HepG2 (cell line): Measurements from ENCODE around the gene ZNF217. TPM values are rescaled to one million over a fixed set of nuclear protein-coding genes. Genes with fewer than 3 reads are reported as not detected.

Experiments used
- ATF1 ChIP-seq: IDR thresholded peaks from 2 replicates; pipeline ENCODE4 v1.6.1; 2016; ENCODE audit warnings: mild to moderate bottlenecking, control low read depth
- ERF ChIP-seq: IDR thresholded peaks from 2 replicates; pipeline ENCODE4 v1.6.1; 2018; ENCODE audit warnings: missing biosample characterization, missing genetic modification reagents
- FOXK2 ChIP-seq: fragments of 450-650 bp; IDR thresholded peaks from 2 replicates; pipeline ENCODE4 v1.6.1; 2016
- GATAD2A ChIP-seq: IDR thresholded peaks from 2 replicates; pipeline ENCODE4 v1.6.1; 2016
- HES4 ChIP-seq: sonication (generic); formaldehyde crosslinking; IDR thresholded peaks from 2 replicates; pipeline ENCODE4 v1.9.0; 2021; ENCODE audit warnings: mild to moderate bottlenecking, missing genetic modification reagents, borderline replicate concordance
- HNF4A ChIP-seq: sonication (generic); formaldehyde crosslinking; IDR thresholded peaks from 2 replicates; pipeline ENCODE4 v1.4.0; 2020; ENCODE audit warnings: missing genetic modification reagents
- HNRNPLL ChIP-seq: fragments of 200-400 bp; formaldehyde crosslinking; IDR thresholded peaks from 2 replicates; pipeline ENCODE4 v1.6.1; 2017; ENCODE audit warnings: mild to moderate bottlenecking, low read depth, low read length; ENCODE audit not compliant: poor library complexity, severe bottlenecking
- MED13 ChIP-seq: sonication (generic); formaldehyde crosslinking; IDR thresholded peaks from 2 replicates; pipeline ENCODE4 v1.5.0; 2020; ENCODE audit warnings: missing genetic modification reagents
- MED8 ChIP-seq: sonication (generic); formaldehyde crosslinking; IDR thresholded peaks from 2 replicates; pipeline ENCODE4 v1.8.1; 2023; ENCODE audit warnings: mild to moderate bottlenecking, missing genetic modification reagents; ENCODE audit not compliant: insufficient replicate concordance
- NCOA5 ChIP-seq: sonication (generic); formaldehyde crosslinking; IDR thresholded peaks from 2 replicates; pipeline ENCODE4 v1.4.0; 2020; ENCODE audit warnings: missing genetic modification reagents
- NR3C1 ChIP-seq: sonication (generic); formaldehyde crosslinking; IDR thresholded peaks from 2 replicates; pipeline ENCODE4 v1.4.0; 2020; ENCODE audit warnings: missing genetic modification reagents
- PAF1 ChIP-seq: IDR thresholded peaks from 2 replicates; pipeline ENCODE4 v1.6.1; 2016; ENCODE audit warnings: missing genetic modification reagents, missing compliant biosample characterization
- RXRA ChIP-seq: sonication (generic); formaldehyde crosslinking; IDR thresholded peaks from 2 replicates; pipeline ENCODE4 v1.5.1; 2020; ENCODE audit warnings: missing genetic modification reagents
- TMF1 ChIP-seq: sonication (generic); formaldehyde crosslinking; IDR thresholded peaks from 2 replicates; pipeline ENCODE4 v1.8.1; 2022; ENCODE audit warnings: low read depth, missing genetic modification reagents
- ZBTB8A ChIP-seq: sonication (generic); formaldehyde crosslinking; IDR thresholded peaks from 2 replicates; pipeline ENCODE4 v1.4.0; 2020; ENCODE audit warnings: mild to moderate bottlenecking, low read depth, missing genetic modification reagents, borderline replicate concordance
- ZNF224 ChIP-seq: sonication (generic); formaldehyde crosslinking; IDR thresholded peaks from 2 replicates; pipeline ENCODE4 v1.5.0; 2020; ENCODE audit warnings: mild to moderate bottlenecking, missing genetic modification reagents
- ZNF317 ChIP-seq: sonication (generic); formaldehyde crosslinking; IDR thresholded peaks from 2 replicates; pipeline ENCODE4 v1.5.0; 2020; ENCODE audit warnings: mild to moderate bottlenecking, missing genetic modification reagents
- ZNF670 ChIP-seq: sonication (generic); formaldehyde crosslinking; IDR thresholded peaks from 2 replicates; pipeline ENCODE4 v1.8.0; 2022; ENCODE audit warnings: mild to moderate bottlenecking, missing genetic modification reagents, borderline replicate concordance
- ZNF816 ChIP-seq: sonication (generic); formaldehyde crosslinking; IDR thresholded peaks from 2 replicates; pipeline ENCODE4 v1.8.0; 2022; ENCODE audit warnings: missing genetic modification reagents, mild to moderate bottlenecking, borderline replicate concordance
- ZNF839 ChIP-seq: sonication (generic); formaldehyde crosslinking; IDR thresholded peaks from 2 replicates; pipeline ENCODE4 v1.4.0; 2020; ENCODE audit warnings: missing genetic modification reagents, mild to moderate bottlenecking, borderline replicate concordance
- polyA plus RNA-seq, 8 experiments: library from polyadenylated mRNA; depleted of rRNA in 3 of 8; stranded (reverse) in 7 of 8; unstranded in 1 of 8; fragments of >200 nt; fragmentation: Illumina TruSeq in 4 of 8; extraction: Trizol in 4 of 8; gene quantifications; 2 replicates each; pipeline versions ENCODE4 v1.2.1 to v1.2.3, GENCODE V29; 2011 to 2016; ENCODE audit warnings: low read depth in 4 of 8, missing spikeins in 1 of 8, mixed read lengths in 1 of 8; ENCODE audit not compliant: insufficient read depth in 1 of 8
- total RNA-seq, 5 experiments: library from RNA; depleted of rRNA; stranded (reverse); fragments of >200 nt; fragmentation: Illumina TruSeq; extraction: Trizol; gene quantifications; 2 replicates each; pipeline ENCODE4 v1.2.3, GENCODE V29; 2016; ENCODE audit warnings: low read depth in 1 of 5
- TF ChIP-seq, protein P1 (sequence below): sonication (generic); formaldehyde crosslinking; IDR thresholded peaks from 2 replicates; pipeline ENCODE4 v1.5.1; 2020; ENCODE audit warnings: missing genetic modification reagents, mild to moderate bottlenecking, borderline replicate concordance
- TF ChIP-seq, protein P2 (sequence below): sonication (generic); formaldehyde crosslinking; IDR thresholded peaks from 2 replicates; pipeline ENCODE4 v1.5.0; 2020; ENCODE audit warnings: mild to moderate bottlenecking, low read depth, missing genetic modification reagents, borderline replicate concordance
- TF ChIP-seq, protein P3 (sequence below): sonication (generic); formaldehyde crosslinking; IDR thresholded peaks from 2 replicates; pipeline ENCODE4 v1.4.0; 2020; ENCODE audit warnings: missing genetic modification reagents, borderline replicate concordance
- TF ChIP-seq, protein P4 (sequence below): sonication (generic); formaldehyde crosslinking; IDR thresholded peaks from 2 replicates; pipeline ENCODE4; 2020; ENCODE audit warnings: missing genetic modification reagents, mild to moderate bottlenecking, borderline replicate concordance

ZNF217 gene
- total and polyA plus RNA-seq, 2 of the 13 experiments (the other 11 are each of a cell fraction or from before 2014, with no cell fraction given), result 22.3 to 29.8 TPM

DNA sequence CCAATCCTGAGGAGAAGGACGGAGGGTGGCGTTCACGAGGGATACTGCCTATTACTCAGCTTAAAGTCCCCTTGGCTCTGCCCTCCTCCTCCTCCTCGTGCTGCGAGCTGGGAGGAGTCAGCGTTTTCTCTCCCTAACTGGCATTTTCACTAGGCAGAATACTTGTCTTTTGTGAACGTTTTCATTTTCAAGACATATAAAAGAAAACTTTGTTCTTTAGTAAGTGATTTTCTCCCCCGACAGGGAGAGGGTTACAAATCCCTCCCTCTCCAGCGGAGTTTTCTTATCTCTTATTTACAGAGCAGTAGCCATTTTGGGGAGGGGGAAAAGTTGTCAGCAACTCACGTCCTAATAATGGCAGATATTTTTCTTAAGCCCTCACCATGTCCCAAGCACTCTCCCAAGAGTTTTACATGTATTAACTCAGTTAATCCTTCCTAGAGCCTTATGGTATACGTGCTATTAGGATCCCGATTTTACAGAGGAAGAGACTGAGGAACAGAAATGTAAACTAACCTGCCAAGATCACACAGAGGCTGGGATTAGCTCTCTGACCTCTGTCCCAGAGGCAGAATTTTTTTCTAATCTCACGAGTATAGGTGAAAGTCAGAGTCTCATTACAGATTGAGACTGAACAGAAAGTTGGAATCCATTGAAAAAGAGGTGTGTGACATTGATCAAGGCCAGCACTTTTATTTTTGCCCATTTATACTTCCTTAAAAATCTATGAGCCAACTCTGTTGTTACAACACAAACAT is 30.0 kb upstream of the ZNF217 start (continued):
- TF ChIP-seq, protein P1, sequence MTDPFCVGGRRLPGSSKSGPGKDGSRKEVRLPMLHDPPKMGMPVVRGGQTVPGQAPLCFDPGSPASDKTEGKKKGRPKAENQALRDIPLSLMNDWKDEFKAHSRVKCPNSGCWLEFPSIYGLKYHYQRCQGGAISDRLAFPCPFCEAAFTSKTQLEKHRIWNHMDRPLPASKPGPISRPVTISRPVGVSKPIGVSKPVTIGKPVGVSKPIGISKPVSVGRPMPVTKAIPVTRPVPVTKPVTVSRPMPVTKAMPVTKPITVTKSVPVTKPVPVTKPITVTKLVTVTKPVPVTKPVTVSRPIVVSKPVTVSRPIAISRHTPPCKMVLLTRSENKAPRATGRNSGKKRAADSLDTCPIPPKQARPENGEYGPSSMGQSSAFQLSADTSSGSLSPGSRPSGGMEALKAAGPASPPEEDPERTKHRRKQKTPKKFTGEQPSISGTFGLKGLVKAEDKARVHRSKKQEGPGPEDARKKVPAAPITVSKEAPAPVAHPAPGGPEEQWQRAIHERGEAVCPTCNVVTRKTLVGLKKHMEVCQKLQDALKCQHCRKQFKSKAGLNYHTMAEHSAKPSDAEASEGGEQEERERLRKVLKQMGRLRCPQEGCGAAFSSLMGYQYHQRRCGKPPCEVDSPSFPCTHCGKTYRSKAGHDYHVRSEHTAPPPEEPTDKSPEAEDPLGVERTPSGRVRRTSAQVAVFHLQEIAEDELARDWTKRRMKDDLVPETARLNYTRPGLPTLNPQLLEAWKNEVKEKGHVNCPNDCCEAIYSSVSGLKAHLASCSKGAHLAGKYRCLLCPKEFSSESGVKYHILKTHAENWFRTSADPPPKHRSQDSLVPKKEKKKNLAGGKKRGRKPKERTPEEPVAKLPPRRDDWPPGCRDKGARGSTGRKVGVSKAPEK (CRISPR knock-in tag), result no peak
- TF ChIP-seq HNRNPLL (no peak), ZNF670 (CRISPR knock-in tag) (no peak), NR3C1 (no peak), NCOA5 (CRISPR knock-in tag) (no peak), ZNF816 (CRISPR knock-in tag) (no peak; the same call in 1 of the 2 replicates), ZNF317 (CRISPR knock-in tag) (peak; percentile 37; the same call in 1 of the 2 replicates), ATF1 (CRISPR knock-in tag) (peak; percentile 76), GATAD2A (peak; percentile 83), HES4 (CRISPR knock-in tag) (no peak), HNF4A (CRISPR knock-in tag) (peak; percentile 80), ZNF224 (CRISPR knock-in tag) (no peak), TMF1 (0 out of 2 replicates have a peak, but pooled peaks have one; percentile 64), PAF1 (CRISPR knock-in tag) (no peak), ZNF839 (no peak), MED13 (CRISPR knock-in tag) (peak; percentile 49; the same call in 1 of the 2 replicates), RXRA (peak; percentile 72; the same call in 1 of the 2 replicates), ZBTB8A (CRISPR knock-in tag) (no peak), FOXK2 (no peak), ERF (no peak; the same call in none of the 2 replicates), MED8 (CRISPR knock-in tag) (no peak)
- TF ChIP-seq, protein P2, sequence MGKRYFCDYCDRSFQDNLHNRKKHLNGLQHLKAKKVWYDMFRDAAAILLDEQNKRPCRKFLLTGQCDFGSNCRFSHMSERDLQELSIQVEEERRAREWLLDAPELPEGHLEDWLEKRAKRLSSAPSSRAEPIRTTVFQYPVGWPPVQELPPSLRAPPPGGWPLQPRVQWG, result no peak
- TF ChIP-seq, protein P3, sequence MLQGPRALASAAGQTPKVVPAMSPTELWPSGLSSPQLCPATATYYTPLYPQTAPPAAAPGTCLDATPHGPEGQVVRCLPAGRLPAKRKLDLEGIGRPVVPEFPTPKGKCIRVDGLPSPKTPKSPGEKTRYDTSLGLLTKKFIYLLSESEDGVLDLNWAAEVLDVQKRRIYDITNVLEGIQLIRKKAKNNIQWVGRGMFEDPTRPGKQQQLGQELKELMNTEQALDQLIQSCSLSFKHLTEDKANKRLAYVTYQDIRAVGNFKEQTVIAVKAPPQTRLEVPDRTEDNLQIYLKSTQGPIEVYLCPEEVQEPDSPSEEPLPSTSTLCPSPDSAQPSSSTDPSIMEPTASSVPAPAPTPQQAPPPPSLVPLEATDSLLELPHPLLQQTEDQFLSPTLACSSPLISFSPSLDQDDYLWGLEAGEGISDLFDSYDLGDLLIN, result no peak
- TF ChIP-seq, protein P4, sequence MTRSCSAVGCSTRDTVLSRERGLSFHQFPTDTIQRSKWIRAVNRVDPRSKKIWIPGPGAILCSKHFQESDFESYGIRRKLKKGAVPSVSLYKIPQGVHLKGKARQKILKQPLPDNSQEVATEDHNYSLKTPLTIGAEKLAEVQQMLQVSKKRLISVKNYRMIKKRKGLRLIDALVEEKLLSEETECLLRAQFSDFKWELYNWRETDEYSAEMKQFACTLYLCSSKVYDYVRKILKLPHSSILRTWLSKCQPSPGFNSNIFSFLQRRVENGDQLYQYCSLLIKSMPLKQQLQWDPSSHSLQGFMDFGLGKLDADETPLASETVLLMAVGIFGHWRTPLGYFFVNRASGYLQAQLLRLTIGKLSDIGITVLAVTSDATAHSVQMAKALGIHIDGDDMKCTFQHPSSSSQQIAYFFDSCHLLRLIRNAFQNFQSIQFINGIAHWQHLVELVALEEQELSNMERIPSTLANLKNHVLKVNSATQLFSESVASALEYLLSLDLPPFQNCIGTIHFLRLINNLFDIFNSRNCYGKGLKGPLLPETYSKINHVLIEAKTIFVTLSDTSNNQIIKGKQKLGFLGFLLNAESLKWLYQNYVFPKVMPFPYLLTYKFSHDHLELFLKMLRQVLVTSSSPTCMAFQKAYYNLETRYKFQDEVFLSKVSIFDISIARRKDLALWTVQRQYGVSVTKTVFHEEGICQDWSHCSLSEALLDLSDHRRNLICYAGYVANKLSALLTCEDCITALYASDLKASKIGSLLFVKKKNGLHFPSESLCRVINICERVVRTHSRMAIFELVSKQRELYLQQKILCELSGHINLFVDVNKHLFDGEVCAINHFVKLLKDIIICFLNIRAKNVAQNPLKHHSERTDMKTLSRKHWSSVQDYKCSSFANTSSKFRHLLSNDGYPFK (CRISPR knock-in tag), result no peak
